ENCODE data around the gene LHX6.
A peak's percentile ranks its signal among the peaks of the same experiment; 100 is the strongest.

LHX6 gene

GRCh38 chr9:122188369-122188768 is 40.4 kb downstream of the LHX6 start:
- no peak for DNase-seq

- no peak for DNase-seq
These were observed 41.8 kb downstream of the LHX6 start for GRCh38 chr9:122186777-122187470.

GRCh38 chr9:122186301-122186700 is 42.5 kb downstream of the LHX6 start:
- no peak for DNase-seq

- no peak for DNase-seq
These were observed 44.2 kb downstream of the LHX6 start for GRCh38 chr9:122184551-122184950.

- no peak for DNase-seq
These were observed 45.3 kb downstream of the LHX6 start for GRCh38 chr9:122183501-122183900.

GRCh38 chr9:122180633-122181032 is 48.1 kb downstream of the LHX6 start:
- DNase-seq = no peak

- DNase-seq = no peak
These were observed 49.1 kb downstream of the LHX6 start for GRCh38 chr9:122179690-122180074.

- no peak for DNase-seq
These were observed 49.6 kb downstream of the LHX6 start for GRCh38 chr9:122179054-122179689.

- no peak for DNase-seq
These were observed 51.8 kb downstream of the LHX6 start for GRCh38 chr9:122176916-122177315.

- no peak for DNase-seq
These were observed 55.1 kb downstream of the LHX6 start for GRCh38 chr9:122173670-122174069.

GRCh38 chr9:122172131-122172530 is 56.6 kb downstream of the LHX6 start:
- DNase-seq = no peak

- no peak for DNase-seq
These were observed 60.4 kb downstream of the LHX6 start for GRCh38 chr9:122168356-122168755.

- no peak for DNase-seq
These were observed 64.5 kb downstream of the LHX6 start for GRCh38 chr9:122164286-122164685.

GRCh38 chr9:122162415-122162814 is 66.3 kb downstream of the LHX6 start:
- DNase-seq = no peak

GRCh38 chr9:122159925-122160246 is 68.9 kb downstream of the LHX6 start:
- no peak for DNase-seq

- DNase-seq = peak; percentile 98
These were observed 69.5 kb downstream of the LHX6 start, which contains the start of the genes MORN5 and NDUFA8 for GRCh38 chr9:122159026-122159924. MORN5 (plus strand) TSS chr9:122159908; CDS start chr9:122159973, 65 bp downstream. NDUFA8 (minus strand) TSS chr9:122159779; CDS start chr9:122159677, 102 bp downstream.

GRCh38 chr9:122158202-122158601 is 70.6 kb downstream of the LHX6 start:
- peak; percentile 54 for DNase-seq

- DNase-seq = no peak
These were observed 73.0 kb downstream of the LHX6 start for GRCh38 chr9:122155796-122156195.
